Activated CD8-positive, alpha-beta T cell treated with anti-CD3 and anti-CD28 coated beads for 36 hours (primary cell): Measurements from ENCODE around the gene DLG3. TPM values are rescaled to one million over a fixed set of nuclear protein-coding genes. Genes with fewer than 3 reads are reported as not detected.
A peak's percentile ranks its signal among the peaks of the same experiment; 100 is the strongest.

Source experiments
- ATAC-seq: fragments of 200-7000 bp; cut with Tn5 transposase; one replicate; pipeline ENCODE4 v1.10.0; 2021; ENCODE audit warnings: mild to moderate bottlenecking, moderate library complexity
- CTCF ChIA-PET: fragments of 350-600 bp; sonication (Branson Sonifier 250); formaldehyde crosslinking; loops from one replicate; lab custom pipeline; 2021; ENCODE audit warnings: antibody characterized with exemption; lab: Charles Lee
- POLR2A ChIA-PET: fragments of 350-600 bp; sonication (Branson Sonifier 250); formaldehyde crosslinking; loops from one replicate; lab custom pipeline; 2021; ENCODE audit warnings: antibody characterized with exemption; lab: Charles Lee
- DNase-seq: peaks from one replicate; pipeline ENCODE4 v3.0.0-alpha.2; 2020
- H3K27ac Mint-ChIP-seq: one replicate; pipeline ENCODE4 v1.8.0; 2021; ENCODE audit warnings: mild to moderate bottlenecking, mixed read lengths
- H3K27me3 Mint-ChIP-seq: one replicate; pipeline ENCODE4 v1.8.0; 2021; ENCODE audit warnings: mixed read lengths
- H3K36me3 Mint-ChIP-seq: one replicate; pipeline ENCODE4 v1.8.0; 2021; ENCODE audit warnings: low read depth, mixed read lengths
- H3K4me1 Mint-ChIP-seq: one replicate; pipeline ENCODE4 v1.8.0; 2021; ENCODE audit warnings: low read depth, mixed read lengths
- H3K4me3 Mint-ChIP-seq: one replicate; pipeline ENCODE4 v1.8.0; 2021; ENCODE audit warnings: mild to moderate bottlenecking, moderate library complexity, mixed read lengths
- H3K9me3 Mint-ChIP-seq: one replicate; pipeline ENCODE4 v1.8.0; 2021; ENCODE audit warnings: mixed read lengths
- CTCF ChIP-seq: fragments of 200-600 bp; IDR thresholded peaks from one replicate; pipeline ENCODE4 v1.8.0; 2022; ENCODE audit warnings: antibody characterized with exemption, mild to moderate bottlenecking
- intact Hi-C: fragments of 100-400 bp; cut with micrococcal nuclease; formaldehyde crosslinking; loops from one replicate; pipeline ENCODE4 v1.10.0; 2022
- total RNA-seq, 2 experiments: library from RNA; stranded (reverse); gene quantifications; one replicate each; pipeline ENCODE4 v1.2.3, GENCODE V29; 2021

The DLG3 gene
- total RNA-seq, 2 experiments from 2014 or later, result 24.8 to 27.3 TPM

DNA sequence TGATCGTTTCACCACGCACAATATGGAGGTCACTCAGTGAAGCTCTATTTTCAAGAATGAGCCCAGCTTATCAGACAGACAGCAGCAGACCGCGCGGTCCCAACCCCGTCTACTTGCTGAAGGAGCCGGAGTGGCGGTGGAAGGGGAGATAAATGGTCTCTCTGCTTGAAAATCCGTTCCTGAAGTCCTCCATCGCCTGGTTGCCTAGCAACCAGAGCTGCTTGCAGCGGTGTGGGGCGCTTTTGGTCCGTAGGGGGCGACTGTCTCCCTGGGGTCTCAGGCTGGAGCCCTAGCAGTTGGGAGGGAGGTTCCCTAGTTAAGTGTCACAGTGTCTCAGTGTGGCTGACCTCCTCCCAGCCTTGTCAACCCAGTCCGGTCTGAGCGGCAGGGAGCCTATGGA lies 8.3 kb upstream of the DLG3 start:
- Mint-ChIP-seq H3K4me1 (peaks cover 21% of the 10 kb centered on the region), H3K27me3 (peaks cover 3% of the 10 kb centered on the region), H3K9me3 (no peaks in the 10 kb centered on the region), H3K27ac (no peak overlapping the region), H3K4me3 (no peak overlapping the region), H3K36me3 (no peaks in the 10 kb centered on the region)
- DNase-seq (peak; percentile 49), ATAC-seq (no peak)
- CTCF ChIA-PET, result interaction anchor here (1.0 to 1.8 kb wide), 3 partner anchors 8 to 69 kb away, joined by 4 to 11 read pairs (median 4); partner anchors contain the start of gene DLG3
- intact Hi-C loops, result loop anchor here (10.0 kb wide), 1 partner anchor 302 kb away; the partner anchor contains the start of gene IGBP1
- POLR2A ChIA-PET, result no interaction called here
- no peak for TF ChIP-seq CTCF

GRCh38 chrX:70437011-70437410 lies 7.6 kb upstream of the DLG3 start:
- POLR2A ChIA-PET, result no interaction called here
- intact Hi-C loops, result loop anchor here (10.0 kb wide), 1 partner anchor 302 kb away; the partner anchor contains the start of gene IGBP1
- no peak for TF ChIP-seq CTCF

DNA sequence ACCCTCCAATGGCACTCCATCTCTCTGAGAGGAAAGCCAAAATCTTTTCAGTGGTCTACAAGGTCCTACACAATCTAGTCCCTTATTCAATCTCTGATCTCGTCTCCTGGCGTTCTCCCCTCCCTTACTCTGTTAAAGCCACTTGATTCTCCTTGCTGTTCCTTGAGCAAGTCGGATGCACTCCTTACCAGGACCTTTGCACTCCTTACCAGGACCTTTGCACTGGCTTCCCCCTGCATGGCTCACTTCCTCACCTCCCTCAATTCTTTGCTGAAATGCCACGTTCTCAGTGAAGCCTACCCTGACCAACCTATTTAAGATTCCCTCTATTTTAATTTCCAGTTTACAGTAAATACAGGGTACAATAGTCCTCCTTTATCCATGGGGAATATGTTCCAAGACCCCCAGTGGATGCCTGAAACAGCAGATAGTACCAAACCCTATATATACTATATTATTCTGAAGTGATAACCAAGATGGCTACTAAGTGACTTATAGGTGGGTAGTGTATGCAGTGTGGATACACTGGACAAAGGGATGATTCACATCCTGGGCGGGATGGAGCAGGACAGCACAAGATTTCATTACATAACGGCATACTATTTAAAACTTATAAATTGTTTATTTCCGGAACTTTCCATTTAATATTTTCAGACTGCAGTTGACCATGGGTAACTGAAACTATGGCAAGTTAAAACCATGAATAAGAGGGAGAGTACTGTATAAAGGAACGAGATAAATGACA lies 6.5 kb upstream of the DLG3 start:
- ChIA-PET POLR2A (no interaction called here), CTCF (no interaction called here)
- intact Hi-C loops, result loop anchor here (10.0 kb wide), 1 partner anchor 303 kb away; the partner anchor contains the start of gene IGBP1
- H3K4me3 Mint-ChIP-seq, result no peak overlapping the region
- peaks cover 21% of the 10 kb centered on the region for H3K4me1 Mint-ChIP-seq
- DNase-seq (no peak), ATAC-seq (no peak)
- TF ChIP-seq CTCF, result no peak
- H3K27ac Mint-ChIP-seq, result no peak overlapping the region
- peaks cover 11% of the 10 kb centered on the region for H3K27me3 Mint-ChIP-seq
- H3K36me3 Mint-ChIP-seq, result no peaks in the 10 kb centered on the region
- H3K9me3 Mint-ChIP-seq, result no peaks in the 10 kb centered on the region

More at GRCh38 chrX:70437011-70437410, 7.6 kb upstream of the DLG3 start:
- H3K4me1 Mint-ChIP-seq, result peaks cover 21% of the 10 kb centered on the region
- H3K4me3 Mint-ChIP-seq, result no peak overlapping the region
- no peak for DNase-seq
- no peaks in the 10 kb centered on the region for H3K36me3 Mint-ChIP-seq
- peaks cover 8% of the 10 kb centered on the region for H3K27me3 Mint-ChIP-seq
- CTCF ChIA-PET, result no interaction called here
- H3K9me3 Mint-ChIP-seq, result no peaks in the 10 kb centered on the region
- no peak for ATAC-seq
- no peak overlapping the region for H3K27ac Mint-ChIP-seq

DNA sequence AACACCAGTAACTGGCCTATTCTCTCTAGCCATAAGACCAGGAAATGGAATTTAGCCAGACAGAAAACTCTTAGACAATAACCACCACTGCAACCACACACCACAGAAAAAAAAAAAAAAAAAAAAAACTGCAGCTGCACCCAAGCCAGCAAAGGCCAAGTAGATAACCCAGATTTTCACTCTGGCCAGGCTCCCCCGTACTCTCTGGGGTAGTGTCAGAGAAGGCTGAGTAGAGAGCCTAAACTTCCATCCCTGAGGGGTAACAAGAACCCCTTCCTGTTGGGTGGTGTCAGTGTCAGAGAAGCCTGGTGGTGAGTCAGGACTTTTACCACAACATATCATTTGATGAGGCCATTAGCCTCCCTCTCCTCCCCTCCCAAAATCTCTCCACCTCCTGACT lies 5.6 kb upstream of the DLG3 start:
- no peak overlapping the region for H3K27ac Mint-ChIP-seq
- H3K36me3 Mint-ChIP-seq, result no peaks in the 10 kb centered on the region
- H3K9me3 Mint-ChIP-seq, result no peaks in the 10 kb centered on the region
- H3K27me3 Mint-ChIP-seq, result peaks cover 11% of the 10 kb centered on the region
- peaks cover 15% of the 10 kb centered on the region for H3K4me1 Mint-ChIP-seq
- ATAC-seq (peak; percentile 57), DNase-seq (peak; percentile 33)
- intact Hi-C loops, result loop anchor here (10.0 kb wide), 1 partner anchor 304 kb away; the partner anchor contains the start of gene IGBP1
- TF ChIP-seq CTCF, result no peak
- POLR2A ChIA-PET, result interaction anchor here (0.6 kb wide), 1 partner anchor 232 kb away, joined by 3 read pairs; no protein-coding TSS in a partner anchor
- no peak overlapping the region for H3K4me3 Mint-ChIP-seq
- CTCF ChIA-PET, result no interaction called here

- Mint-ChIP-seq H3K27me3 (peaks cover 25% of the 10 kb centered on the region), H3K4me1 (peaks cover 13% of the 10 kb centered on the region), H3K9me3 (no peaks in the 10 kb centered on the region), H3K27ac (no peak overlapping the region), H3K4me3 (no peak overlapping the region), H3K36me3 (no peaks in the 10 kb centered on the region)
- intact Hi-C loops, result no loop called here
- ATAC-seq, result no peak
- DNase-seq, result no peak
- CTCF ChIA-PET, result interaction anchor here (2.3 kb wide), 1 partner anchor 9 kb away, joined by 8 read pairs; no protein-coding TSS in a partner anchor
- TF ChIP-seq CTCF, result no peak
- POLR2A ChIA-PET, result no interaction called here
These were observed 2.4 kb upstream of the DLG3 start for GRCh38 chrX:70442224-70442623.
